ENCODE measurements around the gene LATS2.

The LATS2 gene

GRCh38 chr13:21016487-21016886 lies 44.9 kb downstream of the LATS2 start:
- H3K4me3 ChIP-seq (ENCODE audit: low read depth, low read length): no peak overlapping the region
- no peak for DNase-seq (ENCODE audit: low read depth)
- in situ Hi-C loops (cut with HindIII; ENCODE audit: low sequenced_read_pairs): no loop called here
- TF ChIP-seq, protein P1, sequence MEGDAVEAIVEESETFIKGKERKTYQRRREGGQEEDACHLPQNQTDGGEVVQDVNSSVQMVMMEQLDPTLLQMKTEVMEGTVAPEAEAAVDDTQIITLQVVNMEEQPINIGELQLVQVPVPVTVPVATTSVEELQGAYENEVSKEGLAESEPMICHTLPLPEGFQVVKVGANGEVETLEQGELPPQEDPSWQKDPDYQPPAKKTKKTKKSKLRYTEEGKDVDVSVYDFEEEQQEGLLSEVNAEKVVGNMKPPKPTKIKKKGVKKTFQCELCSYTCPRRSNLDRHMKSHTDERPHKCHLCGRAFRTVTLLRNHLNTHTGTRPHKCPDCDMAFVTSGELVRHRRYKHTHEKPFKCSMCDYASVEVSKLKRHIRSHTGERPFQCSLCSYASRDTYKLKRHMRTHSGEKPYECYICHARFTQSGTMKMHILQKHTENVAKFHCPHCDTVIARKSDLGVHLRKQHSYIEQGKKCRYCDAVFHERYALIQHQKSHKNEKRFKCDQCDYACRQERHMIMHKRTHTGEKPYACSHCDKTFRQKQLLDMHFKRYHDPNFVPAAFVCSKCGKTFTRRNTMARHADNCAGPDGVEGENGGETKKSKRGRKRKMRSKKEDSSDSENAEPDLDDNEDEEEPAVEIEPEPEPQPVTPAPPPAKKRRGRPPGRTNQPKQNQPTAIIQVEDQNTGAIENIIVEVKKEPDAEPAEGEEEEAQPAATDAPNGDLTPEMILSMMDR (IDR thresholded peaks at IDR 0.05; ENCODE audit: low read depth, low read length, missing control alignments): no peak

DNA sequence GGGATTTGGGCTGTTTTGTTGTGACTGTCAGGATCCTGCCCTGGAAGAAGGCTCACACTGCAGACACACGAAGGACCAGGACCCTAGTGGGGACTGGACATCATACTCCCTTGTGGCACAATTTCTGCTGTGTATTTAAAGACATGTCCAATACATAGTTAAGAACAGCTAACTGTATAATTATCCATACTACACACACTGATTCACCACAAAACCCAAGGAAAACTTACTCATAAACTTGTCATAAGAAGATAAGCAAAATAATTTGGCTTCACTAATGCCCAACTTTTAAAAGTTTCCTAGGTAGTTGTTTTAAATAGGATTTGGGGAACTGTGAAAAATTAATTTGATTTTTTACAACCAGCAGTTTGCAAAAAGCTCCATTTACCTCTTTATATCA lies 46.1 kb downstream of the LATS2 start:
- no peak for DNase-seq (ENCODE audit: low read depth)
- in situ Hi-C loops (cut with HindIII; ENCODE audit: low sequenced_read_pairs): no loop called here
- H3K4me3 ChIP-seq (ENCODE audit: low read depth, low read length): no peak overlapping the region
- TF ChIP-seq, protein P1 (IDR thresholded peaks at IDR 0.05; ENCODE audit: low read depth, low read length, missing control alignments): no peak

- H3K4me3 ChIP-seq (ENCODE audit: low read depth, low read length): no peak overlapping the region
- TF ChIP-seq, protein P1 (IDR thresholded peaks at IDR 0.05; ENCODE audit: low read depth, low read length, missing control alignments): no peak
- in situ Hi-C loops (cut with HindIII; ENCODE audit: low sequenced_read_pairs): no loop called here
- peak; percentile 57 for DNase-seq (ENCODE audit: low read depth)
These were observed 46.8 kb downstream of the LATS2 start for GRCh38 chr13:21014502-21015170.

GRCh38 chr13:21014139-21014501 lies 47.3 kb downstream of the LATS2 start:
- H3K4me3 ChIP-seq (ENCODE audit: low read depth, low read length): no peak overlapping the region
- in situ Hi-C loops (cut with HindIII; ENCODE audit: low sequenced_read_pairs): no loop called here
- TF ChIP-seq, protein P1 (IDR thresholded peaks at IDR 0.05; ENCODE audit: low read depth, low read length, missing control alignments): no peak
- DNase-seq (ENCODE audit: low read depth): no peak

GRCh38 chr13:21013682-21014038 lies 47.7 kb downstream of the LATS2 start:
- TF ChIP-seq, protein P1 (IDR thresholded peaks at IDR 0.05; ENCODE audit: low read depth, low read length, missing control alignments): no peak
- in situ Hi-C loops (cut with HindIII; ENCODE audit: low sequenced_read_pairs): no loop called here
- H3K4me3 ChIP-seq (ENCODE audit: low read depth, low read length): no peak overlapping the region
- DNase-seq (ENCODE audit: low read depth): no peak

DNA sequence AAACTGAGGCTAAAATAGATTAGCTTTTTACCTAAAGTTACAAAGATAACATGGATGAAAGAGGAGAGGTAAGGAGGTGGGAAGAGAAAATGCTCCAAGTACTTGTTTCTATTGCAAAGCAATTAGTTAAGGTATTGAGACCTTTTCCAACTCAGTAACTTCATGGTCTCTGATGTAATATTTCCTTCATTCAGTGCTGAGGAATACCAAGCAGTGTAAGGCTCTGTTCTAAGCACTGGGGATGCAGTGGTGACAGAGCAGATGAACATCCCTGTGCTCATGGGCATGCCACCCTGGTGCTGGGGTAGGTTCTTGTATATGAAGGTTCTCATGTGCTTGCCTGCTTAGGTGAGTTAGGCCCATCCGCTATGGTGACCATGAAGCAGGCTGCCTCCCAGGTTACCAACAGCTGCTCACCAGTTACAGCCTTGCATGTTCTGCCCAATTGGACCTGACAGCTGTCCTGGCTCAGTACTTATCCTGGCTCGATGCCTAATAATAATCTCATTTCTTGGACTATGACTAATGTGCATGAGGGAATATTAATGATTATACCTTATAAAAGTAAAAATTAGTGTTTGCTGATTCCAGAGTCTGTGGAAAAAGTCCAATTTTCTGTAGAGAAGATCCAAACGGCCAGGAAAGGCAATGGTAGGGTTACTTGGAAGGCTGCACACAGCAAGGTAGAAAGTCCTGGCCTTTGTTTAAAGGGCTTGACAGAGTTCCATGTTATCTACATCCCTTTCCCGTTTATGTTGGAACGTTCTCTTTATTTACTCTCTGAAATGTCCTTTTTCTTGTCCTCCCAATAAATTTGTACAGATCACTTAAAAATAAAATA lies 48.3 kb downstream of the LATS2 start:
- TF ChIP-seq, protein P1 (IDR thresholded peaks at IDR 0.05; ENCODE audit: low read depth, low read length, missing control alignments): no peak
- no peak for DNase-seq (ENCODE audit: low read depth)
- in situ Hi-C loops (cut with HindIII; ENCODE audit: low sequenced_read_pairs): no loop called here
- H3K4me3 ChIP-seq (ENCODE audit: low read depth, low read length): no peak overlapping the region

All from astrocyte of the cerebellum (primary cell).